Mesothelial cell of epicardium (in vitro differentiated cells): ENCODE data around the gene MTMR3. TPM values are rescaled to one million over a fixed set of nuclear protein-coding genes. Genes with fewer than 3 reads are reported as not detected.

Source experiments
- DNase-seq, 2 experiments: peaks; one replicate each; pipeline ENCODE4 v3.0.0; 2021; ENCODE audit warnings: low spot score in 2 of 2; ENCODE audit not compliant: unreplicated experiment in 2 of 2
- H3K27ac Mint-ChIP-seq: 2 replicates; pipeline ENCODE4 v1.8.0; 2021; ENCODE audit warnings: mixed read lengths
- H3K27me3 Mint-ChIP-seq: 2 replicates; pipeline ENCODE4 v1.8.0; 2021; ENCODE audit warnings: low read depth, mixed read lengths
- H3K36me3 Mint-ChIP-seq: 2 replicates; pipeline ENCODE4 v1.8.0; 2021; ENCODE audit warnings: mixed read lengths
- H3K4me1 Mint-ChIP-seq: 2 replicates; pipeline ENCODE4 v1.8.0; 2021; ENCODE audit warnings: mixed read lengths
- H3K4me3 Mint-ChIP-seq: 2 replicates; pipeline ENCODE4 v1.8.0; 2021; ENCODE audit warnings: mild to moderate bottlenecking, moderate library complexity, mixed read lengths
- H3K9me3 Mint-ChIP-seq: 2 replicates; pipeline ENCODE4 v1.8.0; 2021; ENCODE audit warnings: mixed read lengths
- total RNA-seq: library from RNA; stranded (reverse); gene quantifications from 3 replicates; pipeline ENCODE4 v1.2.1, GENCODE V29; 2021
- TF ChIP-seq, protein P1 (sequence below): fragments of 200-600 bp; sonication (generic); IDR thresholded peaks from one replicate; pipeline ENCODE4 v1.5.0; 2021; ENCODE audit warnings: antibody characterized with exemption; ENCODE audit not compliant: unreplicated experiment

The MTMR3 gene
- total RNA-seq, 1 donor from 2014 or later, result 58.7 TPM

DNA sequence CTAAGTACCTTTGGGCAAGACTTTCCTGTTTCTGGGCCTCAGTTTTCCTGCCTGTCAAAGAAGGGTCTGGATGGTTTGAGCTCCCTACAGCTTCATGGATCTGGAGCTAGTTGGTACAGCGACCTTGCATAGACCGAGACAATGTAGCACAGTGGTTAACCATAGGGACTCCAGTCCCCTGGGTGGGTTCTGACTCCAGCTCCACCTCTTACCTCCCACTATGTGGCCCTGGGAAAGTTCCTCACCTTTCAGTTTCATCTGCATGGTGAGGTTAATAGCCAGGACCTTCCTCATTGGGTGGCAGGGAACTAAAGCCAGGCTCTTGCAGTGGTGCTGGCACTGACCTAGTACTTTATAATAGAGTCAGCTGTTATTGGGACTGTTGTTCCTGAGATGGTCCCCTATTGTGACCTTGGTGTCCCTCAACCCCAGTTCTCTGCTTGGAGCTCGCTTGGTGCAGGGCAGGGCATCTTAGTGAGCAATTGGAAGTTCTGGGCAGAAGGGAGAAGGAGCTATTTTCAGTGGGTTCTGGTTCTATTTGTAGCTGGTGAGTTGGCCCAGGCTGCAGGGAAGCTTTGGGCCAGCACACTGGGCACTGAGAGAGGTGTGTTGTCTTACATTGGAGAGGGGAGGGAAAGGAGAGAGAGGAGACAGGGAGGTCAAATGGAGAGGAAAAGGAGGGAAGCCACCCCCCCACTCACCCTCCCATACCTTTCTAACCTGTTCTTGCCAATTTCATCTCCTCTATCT is 10.7 kb upstream of the MTMR3 start:
- peak overlapping the region; percentile 86 for H3K27ac Mint-ChIP-seq
- no peaks in the 10 kb centered on the region for H3K9me3 Mint-ChIP-seq
- TF ChIP-seq, protein P1, sequence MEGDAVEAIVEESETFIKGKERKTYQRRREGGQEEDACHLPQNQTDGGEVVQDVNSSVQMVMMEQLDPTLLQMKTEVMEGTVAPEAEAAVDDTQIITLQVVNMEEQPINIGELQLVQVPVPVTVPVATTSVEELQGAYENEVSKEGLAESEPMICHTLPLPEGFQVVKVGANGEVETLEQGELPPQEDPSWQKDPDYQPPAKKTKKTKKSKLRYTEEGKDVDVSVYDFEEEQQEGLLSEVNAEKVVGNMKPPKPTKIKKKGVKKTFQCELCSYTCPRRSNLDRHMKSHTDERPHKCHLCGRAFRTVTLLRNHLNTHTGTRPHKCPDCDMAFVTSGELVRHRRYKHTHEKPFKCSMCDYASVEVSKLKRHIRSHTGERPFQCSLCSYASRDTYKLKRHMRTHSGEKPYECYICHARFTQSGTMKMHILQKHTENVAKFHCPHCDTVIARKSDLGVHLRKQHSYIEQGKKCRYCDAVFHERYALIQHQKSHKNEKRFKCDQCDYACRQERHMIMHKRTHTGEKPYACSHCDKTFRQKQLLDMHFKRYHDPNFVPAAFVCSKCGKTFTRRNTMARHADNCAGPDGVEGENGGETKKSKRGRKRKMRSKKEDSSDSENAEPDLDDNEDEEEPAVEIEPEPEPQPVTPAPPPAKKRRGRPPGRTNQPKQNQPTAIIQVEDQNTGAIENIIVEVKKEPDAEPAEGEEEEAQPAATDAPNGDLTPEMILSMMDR, result no peak
- no peak overlapping the region for H3K4me3 Mint-ChIP-seq
- H3K27me3 Mint-ChIP-seq, result no peaks in the 10 kb centered on the region
- no peak for DNase-seq
- no peaks in the 10 kb centered on the region for H3K36me3 Mint-ChIP-seq
- H3K4me1 Mint-ChIP-seq, result peaks cover 26% of the 10 kb centered on the region

DNA sequence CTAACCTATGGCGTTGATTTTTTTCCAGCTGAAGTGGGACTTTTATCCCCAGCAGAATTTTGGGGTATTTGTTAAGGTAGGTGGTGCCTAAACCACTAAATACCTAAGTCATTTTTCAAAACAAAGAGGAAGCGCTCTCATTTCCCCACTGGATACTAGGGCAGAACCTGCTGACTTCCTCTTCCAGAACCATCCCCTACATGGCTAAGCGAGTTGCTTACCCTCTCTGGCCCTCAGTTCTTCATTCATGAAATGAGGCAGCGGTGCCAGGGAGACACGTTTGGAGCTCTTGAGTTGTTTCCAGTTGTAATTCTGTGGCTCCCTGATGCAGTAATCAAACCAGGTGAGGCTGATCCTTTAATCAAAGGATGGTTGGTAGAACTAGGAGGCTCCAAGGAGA is 10.0 kb upstream of the MTMR3 start:
- DNase-seq, result no peak
- Mint-ChIP-seq H3K4me1 (peaks cover 26% of the 10 kb centered on the region), H3K36me3 (no peaks in the 10 kb centered on the region), H3K9me3 (no peaks in the 10 kb centered on the region), H3K27me3 (no peaks in the 10 kb centered on the region), H3K4me3 (no peak overlapping the region), H3K27ac (no peak overlapping the region)
- TF ChIP-seq, protein P1, result no peak

DNA sequence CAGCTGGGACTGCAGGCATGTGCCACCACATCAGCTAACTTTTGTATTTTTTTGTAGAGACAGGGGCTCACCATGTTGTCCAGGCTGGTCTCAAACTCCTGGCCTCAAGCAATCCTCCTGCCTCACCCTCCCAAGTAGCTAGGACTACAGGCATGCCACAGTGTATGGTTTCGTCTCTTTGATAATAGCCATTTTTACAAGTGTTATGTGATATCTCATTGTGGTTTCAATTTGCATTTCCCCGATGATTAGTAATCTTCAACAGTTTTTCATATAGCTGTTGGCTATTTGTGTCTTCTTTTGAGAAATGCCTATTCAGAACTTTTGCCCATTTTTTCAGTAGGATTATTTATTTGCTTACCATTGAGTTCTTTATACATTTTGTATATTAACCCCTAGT is 9.0 kb upstream of the MTMR3 start:
- Mint-ChIP-seq H3K4me1 (peaks cover 26% of the 10 kb centered on the region), H3K27me3 (no peaks in the 10 kb centered on the region), H3K9me3 (no peaks in the 10 kb centered on the region), H3K36me3 (no peaks in the 10 kb centered on the region), H3K27ac (no peak overlapping the region), H3K4me3 (no peak overlapping the region)
- no peak for DNase-seq
- TF ChIP-seq, protein P1, result no peak

DNA sequence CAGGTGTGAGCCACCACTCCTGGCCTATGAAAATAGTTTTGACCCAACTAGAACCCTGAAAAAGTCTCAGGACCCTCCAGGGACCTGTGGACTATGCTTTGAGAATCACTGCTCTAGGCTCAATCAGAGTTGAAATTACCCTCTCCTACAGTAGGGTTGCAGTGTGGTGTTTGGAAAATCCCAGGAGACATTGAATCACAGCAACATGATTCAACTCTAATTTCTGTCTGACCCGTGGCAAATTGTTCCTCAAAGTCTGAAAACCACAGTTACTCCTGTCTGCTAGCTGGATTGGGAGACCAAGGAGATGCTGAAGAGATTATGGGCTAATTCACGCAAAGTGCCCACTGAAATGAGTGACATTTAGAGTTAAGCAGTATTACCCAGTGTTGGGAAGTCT is 5.4 kb upstream of the MTMR3 start:
- Mint-ChIP-seq H3K27me3 (no peaks in the 10 kb centered on the region), H3K36me3 (no peaks in the 10 kb centered on the region), H3K4me3 (no peak overlapping the region), H3K9me3 (no peaks in the 10 kb centered on the region), H3K4me1 (peaks cover under 1% of the 10 kb centered on the region), H3K27ac (no peak overlapping the region)
- TF ChIP-seq, protein P1, result no peak
- DNase-seq, result no peak

DNA sequence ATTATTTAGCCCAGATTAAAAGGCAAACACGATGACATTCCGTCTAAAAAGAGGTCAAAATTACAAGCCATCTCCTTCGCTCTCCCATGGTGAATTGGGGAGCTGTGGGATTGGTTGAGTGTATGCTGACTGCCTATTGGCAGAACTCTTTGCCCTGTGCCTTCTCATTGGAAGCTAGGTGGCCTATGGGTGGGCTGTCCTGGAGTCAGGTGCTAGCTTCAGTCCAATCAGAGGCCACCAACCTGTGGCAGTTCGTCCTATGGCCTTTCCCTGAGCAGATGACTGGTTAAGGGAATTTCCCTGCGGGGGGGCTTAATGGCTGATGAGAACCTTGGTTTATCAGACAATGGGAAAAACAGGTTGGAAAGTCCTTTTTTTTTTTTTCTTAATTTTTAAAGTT is 3.2 kb upstream of the MTMR3 start:
- no peaks in the 10 kb centered on the region for H3K27me3 Mint-ChIP-seq
- H3K9me3 Mint-ChIP-seq, result no peaks in the 10 kb centered on the region
- no peaks in the 10 kb centered on the region for H3K36me3 Mint-ChIP-seq
- TF ChIP-seq, protein P1, result no peak
- H3K27ac Mint-ChIP-seq, result no peak overlapping the region
- H3K4me1 Mint-ChIP-seq, result peaks cover 12% of the 10 kb centered on the region
- no peak for DNase-seq
- H3K4me3 Mint-ChIP-seq, result no peak overlapping the region

DNA sequence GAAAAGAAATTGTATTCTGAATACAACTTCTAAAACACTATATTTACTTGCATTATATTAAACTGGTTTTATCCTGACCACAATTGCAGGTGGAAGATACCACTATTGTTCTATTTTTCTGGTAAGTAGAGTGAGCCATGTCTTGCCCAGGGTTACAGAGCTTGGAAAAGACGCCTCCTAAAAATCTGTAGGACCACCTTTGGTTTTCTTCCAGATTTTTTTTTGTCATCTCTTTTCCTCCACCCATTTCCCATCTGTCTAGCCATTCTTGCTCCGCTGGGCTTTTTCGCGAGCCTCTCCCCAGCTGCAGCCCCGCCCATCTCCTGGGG is 294 bp upstream of the MTMR3 start:
- peaks cover 12% of the 10 kb centered on the region for H3K4me1 Mint-ChIP-seq
- H3K36me3 Mint-ChIP-seq, result no peaks in the 10 kb centered on the region
- no peaks in the 10 kb centered on the region for H3K27me3 Mint-ChIP-seq
- no peaks in the 10 kb centered on the region for H3K9me3 Mint-ChIP-seq
- no peak for DNase-seq
- H3K4me3 Mint-ChIP-seq, result peak overlapping the region; percentile 92
- TF ChIP-seq, protein P1, result no peak
- peak overlapping the region; percentile 43 for H3K27ac Mint-ChIP-seq
